ENCODE measurements around the gene REL. TPM values are rescaled to one million over a fixed set of nuclear protein-coding genes. Genes with fewer than 3 reads are reported as not detected.

REL gene
- total and polyA plus RNA-seq, 2 of the 13 experiments (the other 11 are each of a cell fraction or from before 2014, with no cell fraction given): 3.7 to 7.0 TPM

DNA sequence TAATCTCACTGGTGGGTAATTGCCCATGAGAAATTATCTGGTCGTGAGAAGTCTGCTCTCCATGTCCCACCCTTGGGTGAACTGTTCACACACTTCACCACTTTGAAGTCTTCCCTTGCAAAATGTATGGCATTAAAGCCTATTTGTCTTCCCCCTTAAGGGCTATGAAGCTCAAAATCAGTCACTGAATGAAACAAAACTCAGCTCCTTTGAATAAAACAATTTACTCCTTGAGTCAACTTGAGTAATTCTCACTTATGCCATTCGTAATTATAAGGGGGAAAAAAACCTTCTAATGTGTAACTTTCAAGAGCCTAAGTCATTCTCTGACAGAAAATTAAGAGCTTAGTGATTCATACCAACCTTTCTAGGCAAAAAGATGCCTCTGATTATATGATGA, 48.8 kb upstream of the REL start:
- WGBS (ENCODE audit: low lambda C conversion rate): 0% methylated on average over 2 of the region's 2 CpGs
- no peak for TF ChIP-seq ZNF878 (CRISPR knock-in tag; IDR thresholded peaks at IDR 0.05)
- no peak for TF ChIP-seq ZFYVE20 (CRISPR knock-in tag; IDR thresholded peaks at IDR 0.05; ENCODE audit: borderline replicate concordance, low read depth)
- TF ChIP-seq ZNF432 (CRISPR knock-in tag; IDR thresholded peaks at IDR 0.05; ENCODE audit: borderline replicate concordance): no peak
- TF ChIP-seq ZNF768 (CRISPR knock-in tag; IDR thresholded peaks at IDR 0.05): no peak
- TF ChIP-seq EZH2 (conservative IDR thresholded peaks at IDR 0.05; ENCODE audit: low read depth, low read length): no peak
- no peak for TF ChIP-seq MTERF4 (CRISPR knock-in tag; IDR thresholded peaks at IDR 0.05)
- no peak for TF ChIP-seq NR2F6 (IDR thresholded peaks at IDR 0.05)
- TF ChIP-seq NR2F6 (CRISPR knock-in tag; IDR thresholded peaks at IDR 0.05): no peak
- TF ChIP-seq GTF3A (CRISPR knock-in tag; conservative IDR thresholded peaks at IDR 0.05): no peak
- TF ChIP-seq UBTF (CRISPR knock-in tag; IDR thresholded peaks at IDR 0.05): no peak
- no peak for TF ChIP-seq HMGA1 (CRISPR knock-in tag; conservative IDR thresholded peaks at IDR 0.05)
- TF ChIP-seq NCOA5 (CRISPR knock-in tag; IDR thresholded peaks at IDR 0.05): no peak
- TF ChIP-seq ZNF784 (CRISPR knock-in tag; IDR thresholded peaks at IDR 0.05; ENCODE audit: borderline replicate concordance): no peak
- TF ChIP-seq ZBTB21 (CRISPR knock-in tag; IDR thresholded peaks at IDR 0.05): no peak
- TF ChIP-seq SIX1 (CRISPR knock-in tag; IDR thresholded peaks at IDR 0.05; ENCODE audit: borderline replicate concordance): no peak
- BruUV-seq (replicated peaks): no TSS peak
- no peak overlapping the region for H3K9ac ChIP-seq (ENCODE audit: insufficient read depth, low read depth, low read length)
- H4K20me1 ChIP-seq (ENCODE audit: insufficient read depth, low read length): no peaks in the 10 kb centered on the region
- no peak overlapping the region for H3K27ac ChIP-seq (ENCODE audit: extremely low read length, insufficient read depth, low read length)
- no peak for DNase-seq (ENCODE audit: low spot score)
- no peak overlapping the region for H3K4me2 ChIP-seq (ENCODE audit: low read depth, low read length)
- no peak overlapping the region for H2AFZ ChIP-seq (ENCODE audit: low read length)
- no peaks in the 10 kb centered on the region for H3K36me3 ChIP-seq (replicated peaks in 1 of 2; ENCODE audit: control insufficient read depth in 1 of 2, insufficient read depth in 2 of 2, low read length in 2 of 2)
- no peak for ATAC-seq
- ChIA-PET POLR2A (no interaction called here), CTCF (ENCODE audit: low intra/inter-chr PET ratio, low total read pairs) (no interaction called here)
- H3K4me3 ChIP-seq (replicated peaks in 1 of 3; ENCODE audit: insufficient read depth in 1 of 3, low read depth in 2 of 3, low read length in 3 of 3): no peak overlapping the region
- no peaks in the 10 kb centered on the region for H3K9me3 ChIP-seq (ENCODE audit: low read length)
- intact Hi-C loops (cut with micrococcal nuclease; ENCODE audit: unreplicated experiment) (no loop called here), in situ Hi-C loops (cut with HindIII; ENCODE audit: extremely low pct_ligation_motif_present, low pct_unique_long_range_greater_than_20kb) (no loop called here)
- no peak for FAIRE-seq
- peaks cover 2 to 42% of the 10 kb centered on the region in 2 experiments; a peak in 4 of 5 replicates for H3K27me3 ChIP-seq (ENCODE audit: control insufficient read depth in 1 of 2, insufficient read depth in 2 of 2, low read length in 2 of 2)
- H3K4me1 ChIP-seq (ENCODE audit: insufficient read depth, low read length): no peaks in the 10 kb centered on the region
- H3K79me2 ChIP-seq (ENCODE audit: insufficient read depth, low read length): no peaks in the 10 kb centered on the region
